Retina (tissue), 1 donor: ENCODE measurements around the gene ACSM6.
"Not testable (repeated sequence)": the region's sequence is repeated elsewhere in the genome, so short reads cannot be mapped to it uniquely, and the experiment has no call there.

ENCODE experiments used
- DNase-seq: peaks from one replicate; pipeline ENCODE4 v3.0.0-alpha.2; 2016

Gene ACSM6

DNA sequence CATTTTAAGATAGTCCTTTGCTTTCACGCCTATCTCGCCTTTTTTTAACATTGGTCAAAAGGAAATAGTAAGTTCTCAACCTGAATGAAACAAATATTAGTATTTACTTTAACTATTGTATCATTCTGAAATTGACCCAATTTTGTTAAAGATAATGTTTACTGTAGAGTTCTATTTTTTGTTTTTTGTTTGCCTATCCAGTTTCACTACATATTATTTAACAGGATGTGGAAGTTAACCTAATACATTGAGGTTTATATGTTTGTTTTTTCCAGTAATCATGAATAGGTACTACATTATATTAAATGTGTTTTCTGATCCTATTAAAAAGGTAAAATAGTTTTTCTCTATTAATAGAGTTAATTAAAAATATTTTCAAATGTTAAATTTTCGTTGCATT is 26.5 kb downstream of the ACSM6 start:
- no peak for DNase-seq

DNA sequence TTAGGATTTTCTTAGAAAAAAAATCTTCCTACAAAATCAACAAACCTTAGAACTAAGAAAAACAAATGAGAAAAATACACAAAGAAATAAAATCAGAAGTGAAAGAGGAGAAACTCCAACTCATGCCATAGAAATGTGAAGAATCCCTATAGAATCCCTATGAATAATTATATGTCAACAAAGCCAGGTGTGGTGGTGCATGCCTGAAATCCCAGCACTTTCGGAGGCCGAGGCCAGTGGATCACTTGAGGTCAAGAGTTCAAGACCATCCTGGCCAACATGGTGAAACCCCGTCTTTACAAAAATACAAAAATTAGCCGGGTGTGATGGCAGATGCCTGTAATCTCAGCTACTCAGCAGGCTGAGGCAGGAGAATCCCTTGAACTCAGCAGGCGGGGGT is 27.1 kb downstream of the ACSM6 start:
- no peak for DNase-seq

GRCh38 chr10:95225136-95225535 is 31.1 kb downstream of the ACSM6 start:
- no peak for DNase-seq

DNA sequence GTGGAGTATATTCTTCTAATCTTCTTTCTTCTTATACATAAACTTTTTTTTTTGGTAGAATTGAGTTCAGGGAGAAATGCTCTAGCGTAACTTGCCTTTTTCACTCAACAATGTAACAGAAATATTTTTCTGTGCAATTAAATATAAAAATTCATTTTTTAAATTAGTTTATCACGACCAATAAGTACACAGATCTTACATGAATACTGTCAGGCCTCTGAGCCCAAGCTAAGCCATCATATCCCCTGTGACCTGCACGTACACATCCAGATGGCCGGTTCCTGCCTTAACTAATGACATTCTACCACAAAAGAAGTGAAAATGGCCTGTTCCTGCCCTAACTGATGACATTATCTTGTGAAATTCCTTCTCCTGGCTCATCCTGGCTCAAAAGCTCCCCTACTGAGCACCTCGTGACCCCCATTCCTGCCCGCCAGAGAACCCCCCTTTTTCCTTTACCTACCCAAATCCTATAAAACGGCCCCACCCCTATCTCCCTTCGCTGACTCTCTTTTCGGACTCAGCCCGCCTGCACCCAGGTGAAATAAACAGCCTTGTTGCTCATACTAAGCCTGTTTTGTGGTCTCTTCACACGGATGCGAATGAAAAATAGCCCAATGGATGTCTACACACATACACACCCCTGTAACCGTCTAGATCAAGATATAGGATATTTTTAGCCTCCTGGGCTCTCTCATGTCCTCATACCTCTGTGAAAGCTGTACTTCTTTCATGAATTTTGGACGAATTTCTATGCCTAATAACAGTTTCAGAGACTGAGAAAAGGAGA is 35.1 kb downstream of the ACSM6 start:
- not testable (repeated sequence) for DNase-seq

DNA sequence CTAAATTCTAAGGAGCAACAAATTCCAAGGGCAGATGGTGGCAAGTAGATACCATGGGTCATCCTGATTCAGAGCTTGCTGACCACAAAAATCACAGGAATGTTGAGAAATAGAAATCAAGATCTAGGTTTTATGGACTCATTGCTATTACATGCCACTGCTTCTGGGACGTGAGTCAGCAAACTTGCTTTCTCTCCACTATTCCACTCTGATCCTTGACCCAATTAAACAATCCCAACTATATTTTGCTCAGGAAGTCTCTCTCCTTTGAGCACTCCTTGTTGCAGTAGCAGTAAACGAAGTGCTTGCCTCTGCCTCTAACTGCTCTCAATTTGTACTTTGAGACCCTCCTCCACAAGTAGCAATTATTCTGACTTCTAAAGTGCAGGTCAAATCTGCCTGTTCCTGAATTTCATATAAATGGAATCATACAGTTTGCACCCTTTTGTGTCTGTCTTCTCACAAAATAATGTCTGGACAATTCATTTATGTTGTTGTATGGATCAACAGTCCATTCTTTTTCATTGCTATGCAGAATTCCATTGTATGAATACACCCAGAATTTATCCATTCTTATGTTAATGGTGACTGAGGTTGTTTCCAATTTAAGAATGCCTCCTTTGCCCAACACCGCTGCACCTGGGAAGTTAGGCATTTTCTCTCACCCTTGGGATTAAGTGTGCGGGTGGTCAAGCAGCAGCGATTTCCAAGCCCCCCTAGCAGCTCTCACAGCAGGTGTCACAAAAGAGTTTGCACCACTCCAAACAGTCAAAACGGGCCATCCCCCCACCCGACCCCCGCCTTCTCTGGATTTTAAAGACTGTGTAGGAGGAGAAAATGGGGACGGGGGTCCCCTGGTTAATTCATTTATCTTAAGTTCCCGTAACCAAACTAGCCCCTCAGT is 35.9 kb downstream of the ACSM6 start:
- DNase-seq: no peak

DNA sequence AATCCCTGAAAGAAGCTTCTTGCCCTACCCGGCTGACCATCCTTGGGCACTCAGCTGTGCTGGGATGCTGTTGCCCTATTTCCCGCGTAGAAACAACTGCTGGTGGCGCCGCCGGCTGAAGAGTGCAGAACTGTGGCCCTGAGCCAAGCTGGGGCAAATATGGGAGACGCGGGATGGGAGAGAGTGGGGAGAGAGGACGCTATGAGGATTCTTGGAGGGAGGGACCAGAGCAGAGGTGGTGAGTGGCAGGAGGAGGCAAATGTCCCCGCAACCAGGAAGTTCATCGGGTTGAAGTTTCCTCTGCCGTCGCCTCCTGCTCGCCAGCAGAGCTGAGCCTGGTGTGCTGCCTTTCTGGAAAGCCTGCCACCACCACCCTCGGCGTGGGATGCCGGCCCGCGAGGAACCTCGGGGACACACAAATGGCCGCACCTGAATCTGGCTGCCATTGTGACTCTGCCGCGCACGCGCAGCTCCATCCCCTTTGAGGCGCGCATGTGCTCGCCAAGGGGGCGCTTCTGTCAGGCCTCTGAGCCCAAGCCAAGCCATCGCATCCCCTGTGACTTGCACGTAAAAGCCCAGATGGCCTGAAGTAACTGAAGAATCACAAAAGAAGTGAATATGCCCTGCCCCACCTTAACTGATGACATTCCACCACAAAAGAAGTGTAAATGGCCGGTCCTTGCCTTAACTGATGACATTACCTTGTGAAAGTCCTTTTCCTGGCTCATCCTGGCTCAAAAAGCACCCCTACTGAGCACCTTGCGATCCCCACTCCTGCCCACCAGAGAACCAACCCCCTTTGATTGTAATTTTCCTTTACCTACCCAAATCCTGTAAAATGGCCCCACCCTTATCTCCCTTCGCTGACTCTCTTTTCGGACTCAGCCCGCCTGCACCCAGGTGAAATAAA is 36.9 kb downstream of the ACSM6 start:
- peak; percentile 86 for DNase-seq

DNA sequence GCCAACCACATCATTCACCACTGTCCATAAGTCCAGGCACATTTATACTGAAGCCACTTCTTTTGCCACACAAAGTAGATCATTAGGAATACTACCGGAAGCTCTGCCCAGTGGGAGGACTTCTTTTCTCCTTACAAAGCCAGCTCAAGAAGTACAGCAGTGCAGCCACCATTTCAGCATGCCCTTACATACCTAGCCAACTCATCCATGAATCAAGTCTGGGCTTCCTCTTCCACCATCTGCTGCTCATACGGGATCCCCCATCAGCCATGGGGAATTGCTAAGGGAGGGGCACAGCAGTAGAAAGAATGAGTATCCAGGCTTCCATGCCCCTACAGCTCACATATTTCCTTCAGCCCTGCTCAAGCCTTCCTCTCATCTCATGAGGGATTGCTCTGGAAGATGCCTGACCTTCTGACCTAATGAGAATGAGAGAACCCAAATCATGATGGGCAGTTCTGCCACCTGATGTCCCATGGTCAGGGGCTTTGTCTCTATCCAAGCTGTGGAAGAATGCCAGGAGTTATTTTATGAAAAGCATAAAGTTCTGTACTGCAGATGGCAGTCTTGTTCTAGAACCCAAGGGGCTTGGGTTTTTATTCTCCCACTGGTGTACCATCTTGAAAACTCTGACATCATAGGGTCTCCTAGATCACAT is 39.5 kb downstream of the ACSM6 start:
- no peak for DNase-seq

DNA sequence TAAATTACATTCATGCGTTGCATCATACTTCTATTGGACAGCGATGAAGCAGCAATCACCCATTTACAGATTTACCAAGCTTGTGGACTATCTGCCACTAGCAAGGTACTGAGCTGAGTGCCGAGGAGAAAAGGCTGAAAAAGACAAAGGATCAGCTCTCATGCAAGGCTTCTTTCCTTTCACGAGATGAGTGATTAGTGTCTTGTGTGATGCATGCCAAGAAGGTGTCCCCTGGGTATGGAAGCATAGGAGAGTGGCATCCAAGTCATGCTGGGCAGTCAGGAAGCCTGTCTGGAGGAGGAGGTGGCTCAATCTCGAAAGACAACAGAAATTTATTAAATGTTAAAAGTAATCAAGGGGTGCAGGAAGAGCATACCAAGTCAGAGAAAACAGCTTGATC is 40.9 kb downstream of the ACSM6 start:
- no peak for DNase-seq

DNA sequence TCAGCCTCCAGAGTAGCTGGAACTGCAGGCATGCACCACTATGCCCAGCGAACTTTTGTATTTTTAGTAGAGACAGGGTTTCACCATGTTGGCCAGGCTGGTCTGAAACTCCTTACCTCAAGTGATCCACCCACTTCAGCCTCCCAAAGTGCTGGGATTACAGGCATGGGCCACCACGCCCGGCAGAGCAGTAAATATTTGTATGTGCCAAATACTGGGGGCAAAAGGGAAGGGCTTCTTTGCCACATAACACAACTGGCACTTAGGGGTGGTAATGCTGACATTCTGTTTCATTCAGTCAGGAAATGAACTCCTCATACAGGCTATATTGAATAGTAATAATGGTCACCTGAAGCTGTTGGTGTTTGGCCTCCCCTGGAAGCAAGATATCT is 41.6 kb downstream of the ACSM6 start:
- no peak for DNase-seq

DNA sequence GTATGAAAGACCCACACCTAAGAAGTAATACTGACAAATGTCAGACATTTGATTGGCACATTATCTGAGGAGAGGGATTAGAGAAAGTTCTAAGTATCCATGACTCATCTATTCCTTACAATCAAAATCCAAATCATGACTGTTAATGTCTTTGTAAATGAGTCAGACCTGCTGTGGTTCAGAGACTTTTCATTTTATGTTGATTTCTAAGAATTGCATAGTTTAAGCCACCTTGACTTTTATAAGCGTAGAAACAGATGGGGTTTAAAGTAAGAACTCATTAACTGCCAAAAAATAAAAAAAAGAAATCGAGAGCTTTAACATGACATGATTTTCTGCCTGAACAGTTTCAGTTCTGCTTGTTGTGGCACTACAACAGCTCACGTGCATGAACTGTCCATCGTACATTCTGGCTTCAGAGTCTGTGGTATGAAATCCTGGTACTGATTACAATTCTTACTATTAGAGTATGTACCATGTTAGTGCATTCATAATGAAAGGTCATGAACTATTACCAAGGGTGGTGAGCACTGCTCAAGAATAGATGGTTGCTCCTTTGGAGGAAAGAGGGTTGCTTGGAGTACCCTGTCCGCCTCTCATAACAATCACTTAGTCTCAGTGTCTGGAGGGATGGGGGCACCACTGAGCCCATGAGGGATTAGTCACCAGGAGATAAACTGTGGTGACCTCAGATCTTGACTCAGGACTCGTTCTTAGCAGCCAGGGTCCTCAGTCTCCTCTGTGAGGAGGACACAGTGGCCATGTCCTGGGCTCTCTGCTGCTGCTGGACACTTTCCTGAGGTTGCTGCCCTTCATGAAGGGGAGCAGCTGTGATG is 42.2 kb downstream of the ACSM6 start:
- no peak for DNase-seq

DNA sequence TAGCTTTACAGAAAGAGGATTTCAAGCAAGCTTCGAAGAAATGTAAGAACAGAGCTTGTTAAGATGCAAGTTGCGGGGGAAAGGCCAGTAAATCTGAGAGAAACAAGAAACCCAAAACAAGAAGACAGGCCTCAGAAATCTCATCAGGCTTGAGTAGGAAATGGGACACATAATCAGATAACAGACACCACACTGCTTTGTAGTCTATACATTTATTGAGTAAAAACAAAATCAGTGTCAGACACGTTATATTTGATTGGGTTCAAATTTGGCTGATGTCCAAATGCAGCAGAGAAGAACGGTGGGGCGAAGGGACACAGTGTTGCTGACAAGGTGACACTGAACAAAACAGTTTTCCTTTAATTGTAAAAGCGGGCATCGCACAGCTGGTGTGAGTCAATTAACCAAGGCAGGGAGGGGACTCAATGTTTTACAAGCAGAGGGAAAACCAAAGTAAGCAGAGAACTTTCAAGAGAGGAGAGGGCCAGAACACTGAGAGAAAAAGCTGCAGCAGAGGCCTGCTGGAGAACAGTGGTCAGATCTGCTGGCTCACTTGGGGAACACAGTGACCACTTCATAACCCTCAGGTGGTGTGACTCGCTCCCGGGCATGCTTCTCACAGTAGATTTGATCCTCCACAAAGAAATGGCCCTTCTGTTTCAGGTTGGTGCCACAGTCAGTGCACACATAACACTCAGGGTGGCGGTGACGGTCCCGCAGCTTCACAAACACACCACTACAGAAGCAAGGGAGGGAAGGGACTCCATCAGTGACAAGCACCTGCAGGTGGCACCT is 43.5 kb downstream of the ACSM6 start:
- no peak for DNase-seq

GRCh38 chr10:95240096-95240495 is 46.1 kb downstream of the ACSM6 start:
- DNase-seq: not testable (repeated sequence)

GRCh38 chr10:95240811-95241210 is 46.8 kb downstream of the ACSM6 start:
- DNase-seq: no peak

DNA sequence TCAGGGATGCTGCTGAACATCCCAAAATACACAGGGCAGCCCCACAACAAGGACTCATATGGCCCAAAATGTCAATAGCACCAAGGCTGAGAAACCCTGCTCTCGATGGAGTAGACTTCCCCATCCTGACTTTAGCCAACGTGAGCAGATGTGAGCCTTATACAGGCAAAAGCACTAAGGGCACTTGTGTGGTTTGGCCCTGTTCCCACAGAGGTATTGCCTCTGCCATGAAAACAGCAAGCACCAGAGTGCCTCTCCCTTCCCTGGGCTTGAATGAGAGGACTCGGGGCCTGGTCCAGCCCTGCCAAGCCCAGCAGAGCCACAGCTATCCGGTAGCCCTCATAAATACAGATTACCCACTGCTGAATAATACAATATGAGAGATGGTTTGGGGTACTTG is 47.5 kb downstream of the ACSM6 start:
- no peak for DNase-seq

- DNase-seq: peak; percentile 51
Observed at GRCh38 chr10:95242581-95243317, 48.7 kb downstream of the ACSM6 start.

- DNase-seq: no peak
Observed at GRCh38 chr10:95243318-95243617, 49.2 kb downstream of the ACSM6 start.

DNA sequence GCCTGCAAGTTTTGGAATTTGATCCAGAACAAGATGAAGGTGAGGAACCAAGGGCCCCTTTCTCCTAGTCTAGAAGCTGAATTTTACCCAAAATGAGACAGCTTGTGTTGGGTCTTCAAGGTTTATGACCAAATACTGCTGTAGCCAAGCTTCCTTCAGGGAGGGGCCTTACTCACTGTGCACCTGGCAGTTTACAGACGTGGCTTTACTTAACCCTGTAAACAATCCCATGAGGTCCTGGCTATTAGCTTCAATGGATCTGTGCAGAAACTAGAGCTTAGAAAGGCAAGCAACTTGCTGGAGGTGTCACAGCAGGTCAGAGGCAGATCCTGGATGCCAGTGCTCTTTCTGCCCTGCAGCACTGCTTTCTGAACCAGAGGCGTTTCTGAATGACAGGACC is 50.1 kb downstream of the ACSM6 start:
- no peak for DNase-seq

- DNase-seq: no peak
Observed at GRCh38 chr10:95245425-95246055, 51.5 kb downstream of the ACSM6 start.

DNA sequence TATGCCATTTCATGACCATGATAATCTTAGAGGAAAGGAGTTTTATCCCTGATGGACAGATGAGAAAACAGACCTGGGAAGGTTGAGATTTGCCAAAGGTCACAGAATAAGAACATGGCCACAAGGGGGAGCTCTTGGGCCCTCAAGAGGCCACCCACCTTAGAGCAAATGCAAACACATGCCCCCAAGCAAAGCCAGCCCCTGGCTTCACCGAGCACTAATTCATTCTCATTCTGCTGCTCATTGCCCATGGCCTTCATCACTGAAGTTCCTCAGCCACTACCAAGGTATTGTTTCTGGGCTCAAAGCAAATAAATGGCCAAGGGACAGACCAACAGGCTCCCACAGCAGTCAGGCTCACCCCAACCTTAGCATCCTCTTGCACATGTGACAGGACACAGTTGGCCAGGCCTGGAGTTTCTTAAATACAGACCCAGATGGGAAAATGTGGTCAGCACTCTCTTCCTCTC is 52.6 kb downstream of the ACSM6 start:
- DNase-seq: peak; percentile 75
